GM21576 (cell line): ENCODE data around the gene CDH5.

Source experiments
- ATAC-seq: cut with Tn5 transposase; IDR thresholded peaks from one replicate; pipeline ENCODE4 v1.9.1; 2021; ENCODE audit warnings: mild to moderate bottlenecking, moderate library complexity; ENCODE audit not compliant: unreplicated experiment

Gene CDH5

DNA sequence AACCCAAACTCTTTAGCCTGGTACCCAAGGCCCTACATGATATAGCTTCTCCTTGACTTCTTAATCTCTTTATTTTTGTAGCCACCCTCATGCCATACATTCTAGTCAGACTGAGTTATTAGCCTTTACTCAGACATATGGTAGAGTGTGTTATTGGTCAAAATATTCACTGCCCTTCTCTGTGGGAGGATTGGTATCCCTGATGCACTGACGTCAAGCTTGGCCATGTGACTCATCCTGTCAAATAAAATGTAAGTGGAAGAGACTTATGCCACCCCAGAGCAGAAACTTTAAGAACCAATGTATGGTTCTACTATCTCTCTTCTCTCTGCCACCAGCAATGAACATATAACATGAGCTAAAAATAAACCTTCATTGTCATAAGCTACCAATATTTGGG lies 48.4 kb downstream of the CDH5 start:
- ATAC-seq: no peak

- no peak for ATAC-seq
Measured at GRCh38 chr16:66416136-66416535, 49.6 kb downstream of the CDH5 start.

DNA sequence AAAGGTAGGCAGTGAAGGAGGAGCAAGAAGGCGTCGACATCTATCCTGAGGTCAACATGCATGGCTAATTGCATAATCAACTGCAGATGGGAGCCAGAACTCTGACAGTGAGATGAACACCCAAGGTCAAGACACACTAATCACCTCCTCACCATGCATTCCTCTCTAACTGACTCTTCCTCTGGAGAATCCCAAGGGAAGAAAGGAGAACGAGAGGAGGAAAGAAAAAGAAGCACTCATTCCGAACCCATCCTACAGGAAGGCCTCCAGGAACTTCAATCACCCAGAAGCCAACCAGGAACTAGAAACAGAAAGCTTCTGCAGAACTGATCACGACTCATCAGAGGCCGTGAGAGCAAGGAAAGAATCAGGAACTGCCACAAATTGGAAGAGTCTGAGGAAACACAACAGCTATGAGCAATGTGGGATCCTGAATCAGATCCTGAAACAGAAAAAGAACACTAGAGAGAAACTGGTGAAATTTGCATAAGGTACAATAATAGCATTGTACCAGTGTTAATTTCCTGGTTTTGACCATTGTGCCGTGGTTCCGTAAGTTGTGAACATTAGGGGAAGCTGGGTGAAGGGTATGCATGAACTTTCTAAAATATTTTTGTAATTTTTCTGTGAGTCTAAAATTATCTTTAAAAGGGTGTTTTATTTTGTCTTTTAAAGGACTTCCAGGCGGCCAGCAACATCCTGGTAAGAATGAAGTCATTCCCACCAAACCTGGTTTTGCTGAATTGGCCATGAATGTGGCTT lies 50.6 kb downstream of the CDH5 start:
- ATAC-seq: no peak

DNA sequence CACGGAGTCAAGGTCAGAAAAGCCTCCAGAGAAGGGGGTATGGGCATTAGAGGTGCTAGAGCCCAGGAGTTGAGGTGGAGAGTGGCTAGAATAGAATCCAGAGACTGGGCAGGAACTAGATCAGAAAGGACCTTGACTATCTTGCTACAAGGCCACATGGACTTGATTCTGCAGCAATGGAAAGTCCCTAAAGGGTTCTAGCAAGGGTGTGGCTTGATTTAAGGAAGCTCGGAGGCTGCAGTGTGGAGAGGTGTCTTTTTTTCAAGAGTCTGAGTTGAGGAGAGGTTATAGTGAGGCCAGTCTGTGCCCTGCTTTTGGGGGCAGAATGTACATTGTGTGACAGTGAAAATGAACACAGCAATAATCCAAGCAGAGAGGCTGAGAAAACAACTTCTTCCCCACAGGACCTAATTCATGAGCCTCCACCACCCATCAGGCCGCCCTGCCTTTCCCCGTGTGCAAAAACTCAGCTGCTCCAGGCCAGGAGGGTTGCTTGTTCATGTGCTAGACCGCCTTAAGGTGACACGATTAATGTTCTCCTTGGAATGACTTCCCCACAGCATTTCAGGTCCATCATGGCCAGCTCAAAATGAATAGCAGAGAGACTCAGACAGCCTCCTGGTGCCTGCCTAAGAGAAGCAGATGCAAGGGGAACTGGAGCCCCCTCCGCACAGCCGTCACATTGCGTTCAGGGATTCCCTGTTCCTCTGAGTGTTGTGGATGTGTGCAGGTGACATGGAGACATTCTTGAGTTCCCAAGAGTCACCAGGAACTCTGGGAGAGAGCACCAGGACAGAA lies 51.9 kb downstream of the CDH5 start:
- ATAC-seq: no peak

DNA sequence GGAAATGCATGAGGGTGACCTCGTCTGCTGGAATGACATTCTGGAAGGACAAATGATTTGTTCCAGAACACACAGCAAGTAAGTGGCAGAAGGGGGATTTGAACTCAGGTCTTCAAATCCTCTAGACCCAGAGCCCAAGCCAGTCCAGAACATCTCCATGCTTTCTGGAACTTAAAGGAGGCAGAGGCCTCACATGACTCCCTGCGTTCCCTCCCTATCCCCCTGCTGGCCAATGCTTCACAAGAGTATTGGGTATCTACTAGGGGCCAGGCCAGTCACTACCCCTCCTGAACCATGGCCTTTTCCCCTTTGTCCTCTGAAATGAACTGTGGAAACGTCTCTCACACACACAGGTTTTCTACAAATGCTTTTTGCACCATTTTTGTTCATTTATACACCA lies 53.0 kb downstream of the CDH5 start:
- ATAC-seq: no peak

GRCh38 chr16:66420396-66420795 lies 53.9 kb downstream of the CDH5 start:
- no peak for ATAC-seq

DNA sequence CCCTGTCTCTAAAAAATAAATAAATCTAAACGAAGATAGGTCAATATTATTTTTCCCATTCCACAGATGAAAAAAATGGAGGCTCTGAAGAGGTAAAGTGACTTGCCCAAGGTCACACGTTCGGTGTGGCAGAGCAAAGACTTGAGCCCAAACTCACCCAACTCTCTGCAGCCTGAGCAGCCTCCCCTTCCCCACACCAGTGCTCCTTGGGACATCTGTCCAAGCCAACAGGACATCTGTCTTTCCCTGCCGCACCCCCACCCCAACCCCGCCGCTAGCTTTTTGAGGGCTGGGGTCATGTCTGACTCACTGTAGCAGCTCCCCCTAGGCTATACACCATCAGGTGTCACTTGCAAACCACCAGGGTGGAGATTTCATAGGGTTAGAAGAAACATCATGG lies 55.4 kb downstream of the CDH5 start:
- ATAC-seq: no peak

- no peak for ATAC-seq
Measured at GRCh38 chr16:66422366-66422765, 55.9 kb downstream of the CDH5 start.

GRCh38 chr16:66423177-66423576 lies 56.7 kb downstream of the CDH5 start:
- no peak for ATAC-seq

DNA sequence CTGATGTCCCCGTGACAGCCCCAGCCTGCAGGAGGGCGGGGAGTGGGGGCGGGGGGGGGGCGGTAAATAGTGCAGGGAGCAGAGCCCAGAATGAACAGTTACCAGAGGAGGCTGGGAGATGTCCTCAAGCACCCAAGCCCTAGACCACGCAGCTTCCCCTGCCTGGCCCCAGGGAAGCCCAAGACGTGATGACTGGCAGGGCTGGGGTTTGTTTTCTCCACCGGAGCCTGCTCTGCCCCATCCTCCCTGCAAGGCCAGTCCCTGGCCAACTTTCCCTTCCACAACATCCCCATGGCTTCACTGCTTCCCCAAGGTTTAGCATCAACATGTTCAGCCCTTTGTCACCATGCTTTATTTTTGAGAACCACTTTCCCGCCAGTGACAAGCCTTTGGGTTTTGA lies 59.2 kb downstream of the CDH5 start:
- ATAC-seq: no peak

GRCh38 chr16:66426112-66427035 lies 59.9 kb downstream of the CDH5 start:
- ATAC-seq: no peak

- ATAC-seq: no peak
Measured at GRCh38 chr16:66427036-66427860, 60.8 kb downstream of the CDH5 start, which contains the start of gene BEAN1. BEAN1 (plus strand) TSS chr16:66427295; CDS start chr16:66437677, 10,382 bp downstream.

DNA sequence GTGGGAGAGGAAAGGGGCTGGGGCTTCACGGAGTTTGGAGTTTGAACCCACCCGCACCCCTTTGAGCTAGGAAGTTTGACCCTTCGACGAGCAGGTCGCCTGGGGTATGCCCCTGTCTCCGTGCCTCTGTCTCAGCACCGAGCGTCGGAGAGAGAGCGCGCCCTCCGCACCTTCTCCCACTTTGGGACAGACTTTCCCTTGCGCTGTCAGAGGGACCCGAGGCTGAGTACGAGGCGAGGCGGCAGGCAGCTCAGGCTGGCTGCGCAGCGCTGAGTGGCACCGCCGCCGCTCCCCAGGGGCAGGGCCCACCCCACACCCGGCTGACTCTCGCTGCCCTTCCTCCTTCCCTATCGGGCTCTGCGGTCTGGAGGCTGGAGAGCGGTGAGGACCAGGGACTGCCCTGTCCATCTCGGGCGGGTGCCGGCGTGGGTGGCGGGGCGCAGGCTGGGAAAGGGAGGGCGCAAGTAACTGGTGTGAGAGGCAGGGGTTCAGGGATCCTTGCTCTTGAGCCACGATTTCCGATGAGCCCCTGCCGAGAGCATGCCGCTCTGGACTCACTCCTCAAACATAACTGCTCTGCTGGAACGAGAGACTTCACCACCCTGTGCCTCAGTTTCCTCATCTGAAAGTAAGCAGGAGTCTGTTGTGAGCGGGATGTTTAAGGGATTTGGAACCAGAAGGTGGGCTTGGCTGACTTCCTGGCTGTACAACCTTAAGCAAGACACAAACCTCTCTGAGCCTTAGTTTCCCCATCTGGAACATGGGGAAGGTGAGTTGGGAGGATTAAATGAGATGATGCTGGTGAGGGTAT lies 61.6 kb downstream of the CDH5 start:
- ATAC-seq: no peak

DNA sequence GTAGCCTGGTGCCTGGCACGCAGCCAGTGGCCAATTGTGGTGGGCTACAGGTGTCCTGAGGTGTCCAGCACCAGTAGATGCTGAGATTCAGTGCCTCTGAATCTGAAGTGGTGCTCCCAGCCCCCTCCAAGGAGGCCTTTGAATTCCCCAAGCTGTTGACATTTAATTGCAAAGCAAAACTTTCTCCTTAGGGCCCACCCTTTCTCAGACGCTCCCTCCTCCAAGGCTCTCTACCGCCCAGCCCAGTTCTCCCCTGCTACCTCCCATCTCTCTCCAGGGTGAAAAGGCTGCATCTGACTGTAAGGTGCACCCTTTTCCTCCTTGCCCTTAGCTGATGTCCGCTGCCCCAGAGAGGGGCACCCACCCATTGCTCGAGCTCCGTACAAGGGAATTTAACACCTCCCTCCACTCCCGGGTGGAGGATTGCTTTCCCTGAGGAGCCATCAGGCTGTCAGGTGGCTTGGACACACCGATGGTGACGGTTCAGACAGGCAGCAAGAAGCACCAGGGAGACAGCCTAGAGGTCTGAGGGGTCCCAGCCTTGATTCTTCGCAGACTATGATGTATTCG lies 62.3 kb downstream of the CDH5 start:
- no peak for ATAC-seq

- ATAC-seq: no peak
Measured at GRCh38 chr16:66429290-66429962, 62.9 kb downstream of the CDH5 start.

DNA sequence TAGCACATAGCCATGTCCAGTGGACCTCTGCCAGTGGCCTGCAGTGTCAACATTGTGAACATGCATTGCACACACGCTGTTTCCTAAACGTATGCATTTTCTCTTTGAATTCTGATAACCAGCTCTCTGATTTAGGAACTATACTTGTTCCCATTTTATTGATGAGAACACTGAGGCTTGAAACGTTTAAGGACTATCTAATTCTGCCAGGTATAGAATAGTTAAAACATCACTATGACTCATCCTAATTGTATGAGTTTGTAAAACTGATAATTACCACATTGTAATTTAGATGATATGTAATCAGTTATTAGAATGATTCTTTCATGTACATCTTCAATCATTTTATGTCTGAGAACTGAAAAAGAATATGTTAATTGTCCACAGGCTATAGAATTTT lies 63.7 kb downstream of the CDH5 start:
- no peak for ATAC-seq

- ATAC-seq: no peak
Measured at GRCh38 chr16:66431760-66432159, 65.3 kb downstream of the CDH5 start.

GRCh38 chr16:66432429-66432828 lies 65.9 kb downstream of the CDH5 start:
- no peak for ATAC-seq
